Measurements from ENCODE around the gene RIPOR2. TPM values are rescaled to one million over a fixed set of nuclear protein-coding genes. Genes with fewer than 3 reads are reported as not detected.

Gene RIPOR2
- polyA plus RNA-seq, 3 donors, result 154 to 181 (median 179) TPM

- peak overlapping the region in 6 of 7 donors; percentile 43 to 81 (median 65) for H3K27ac Mint-ChIP-seq
These were observed 33.9 kb downstream of the RIPOR2 start for GRCh38 chr6:24901698-24902328.

More at GRCh38 chr6:24901698-24902328, 33.9 kb downstream of the RIPOR2 start:
- Mint-ChIP-seq H3K9me3 (peaks cover 0 to 3% (median 2%) of the 10 kb centered on the region in 7 donors), H3K4me3 (peak overlapping the region in 1 of 2 donors; percentile 59), H3K36me3 (peaks cover 82 to 94% of the 10 kb centered on the region in 2 donors), H3K27me3 (ENCODE audit: low read depth in 3 of 3) (no peaks in the 10 kb centered on the region), H3K4me1 (peaks cover 76% of the 10 kb centered on the region)
- Histone ChIP-seq H3K79me2 (ENCODE audit: insufficient read depth, low read length) (peaks cover 100% of the 10 kb centered on the region), H3K27me3 (ENCODE audit: control insufficient read depth in 2 of 2, insufficient read depth in 2 of 2, low read length in 2 of 2) (no peaks in the 10 kb centered on the region), H3K9ac (ENCODE audit: insufficient read depth, low read length, poor library complexity, severe bottlenecking) (no peak overlapping the region), H2AFZ (ENCODE audit: insufficient read depth, low read depth, low read length, poor library complexity, severe bottlenecking) (no peak overlapping the region), H3K27ac (ENCODE audit: low read depth in 1 of 2, low read length in 2 of 2) (peak overlapping the region in 1 of 2 donors; percentile 43), H3K4me2 (replicated peaks; ENCODE audit: extremely low read depth, low read length, poor library complexity, severe bottlenecking) (no peak overlapping the region), H3K36me3 (replicated peaks in 1 of 2; ENCODE audit: control insufficient read depth in 1 of 2, insufficient read depth in 2 of 2, low read length in 2 of 2) (peaks cover 36 to 91% of the 10 kb centered on the region in 2 donors), H3K4me3 (replicated peaks in 1 of 3; ENCODE audit: low read depth in 2 of 3, low read length in 3 of 3) (no peak overlapping the region), H3K4me1 (ENCODE audit: control insufficient read depth in 1 of 2, insufficient read depth in 2 of 2, low read length in 2 of 2) (peaks cover 20 to 22% of the 10 kb centered on the region in 2 donors), H3K9me3 (replicated peaks in 1 of 2; ENCODE audit: control insufficient read depth in 1 of 2, insufficient read depth in 1 of 2, low read length in 2 of 2) (no peaks in the 10 kb centered on the region), H4K20me1 (ENCODE audit: insufficient read depth, low read length) (peaks cover 100% of the 10 kb centered on the region)
- no peak for DNase-seq
- intact Hi-C loops (cut with micrococcal nuclease), result no loop called here
- 59% methylated on average over 6 of the region's 9 CpGs for WGBS (ENCODE audit: insufficient coverage)
- no peak for TF ChIP-seq CTCF (IDR thresholded peaks at IDR 0.05)

All from CD14-positive monocyte (primary cell).